Fibroblast of villous mesenchyme (primary cell): ENCODE measurements around the gene AMIGO3. TPM values are rescaled to one million over a fixed set of nuclear protein-coding genes. Genes with fewer than 3 reads are reported as not detected.

Experiments
- DNase-seq: peaks from one replicate; pipeline ENCODE4 v3.0.0-alpha.2; 2010; ENCODE audit warnings: low read depth
- H3K4me3 ChIP-seq: 2 replicates; pipeline ENCODE4 v1.5.1; 2011; ENCODE audit warnings: low read depth, mild to moderate bottlenecking, low read length
- CTCF ChIP-seq: IDR thresholded peaks from 2 replicates; pipeline ENCODE4 v1.5.1; 2012; ENCODE audit warnings: low read depth, mild to moderate bottlenecking, low read length; ENCODE audit not compliant: insufficient read depth
- total RNA-seq: library from RNA; depleted of rRNA; stranded (reverse); fragments of >200 nt; gene quantifications from 2 replicates; pipeline ENCODE4 v1.2.3, GENCODE V29; 2012

The AMIGO3 gene
- total RNA-seq = 0.43 and 1.6 TPM in 2 replicates

GRCh38 chr3:49719214-49719884 is at the start of gene AMIGO3:
Gene AMIGO3 (minus strand): TSS chr3:49719684. CDS start chr3:49719465, 219 bp downstream.
- H3K4me3 ChIP-seq = peak within 1 kb of the TSS; percentile 55
- TF ChIP-seq CTCF = peak; percentile 38
- DNase-seq = peak; percentile 94

GRCh38 chr3:49763981-49764380 is 44.5 kb upstream of the AMIGO3 start:
- DNase-seq = no peak
- no peak for TF ChIP-seq CTCF
- H3K4me3 ChIP-seq = no peak overlapping the region

- peak; percentile 15 for DNase-seq
- H3K4me3 ChIP-seq = no peak overlapping the region
- no peak for TF ChIP-seq CTCF
Measured at GRCh38 chr3:49761661-49762060, 42.2 kb upstream of the AMIGO3 start.

GRCh38 chr3:49759226-49759625 is 39.7 kb upstream of the AMIGO3 start:
- TF ChIP-seq CTCF = no peak
- DNase-seq = peak; percentile 8
- no peak overlapping the region for H3K4me3 ChIP-seq

- H3K4me3 ChIP-seq = no peak overlapping the region
- no peak for TF ChIP-seq CTCF
- no peak for DNase-seq
Measured at GRCh38 chr3:49757197-49757596, 37.7 kb upstream of the AMIGO3 start.

GRCh38 chr3:49756036-49756435 is 36.6 kb upstream of the AMIGO3 start:
- TF ChIP-seq CTCF = no peak
- no peak overlapping the region for H3K4me3 ChIP-seq
- no peak for DNase-seq

GRCh38 chr3:49754536-49754935 is 35.1 kb upstream of the AMIGO3 start:
- no peak for TF ChIP-seq CTCF
- no peak overlapping the region for H3K4me3 ChIP-seq
- DNase-seq = no peak
